Liver (tissue), 9 donors: ENCODE results near the gene VSX2. TPM values are rescaled to one million over a fixed set of nuclear protein-coding genes. Genes with fewer than 3 reads are reported as not detected.

ENCODE experiments used
- DNase-seq: peaks from one replicate; pipeline ENCODE4 v3.0.0-alpha.2; 2017; ENCODE audit warnings: low spot score
- H3K27ac ChIP-seq, 2 donors: one replicate each; pipeline ENCODE4 v1.7.0; 2013; ENCODE audit warnings: inconsistent platforms in 2 of 2, low read length in 2 of 2, control low read depth in 1 of 2, low read depth in 1 of 2, mild to moderate bottlenecking in 1 of 2
- H3K27me3 ChIP-seq, 4 donors: one replicate each; pipeline versions ENCODE4 v1.6.1 to v1.7.0; 2013; ENCODE audit warnings: low read length in 3 of 4, inconsistent platforms in 1 of 4, mild to moderate bottlenecking in 1 of 4, moderate library complexity in 1 of 4; ENCODE audit not compliant: control insufficient read depth in 4 of 4, insufficient read depth in 4 of 4
- H3K36me3 ChIP-seq, 4 donors: one replicate each; pipeline versions ENCODE4 v1.6.1 to v1.7.0; 2013; ENCODE audit warnings: low read length in 3 of 4, mild to moderate bottlenecking in 3 of 4, low read depth in 1 of 4, moderate library complexity in 1 of 4; ENCODE audit not compliant: control insufficient read depth in 4 of 4, insufficient read depth in 3 of 4
- H3K4me1 ChIP-seq, 4 donors: one replicate each; pipeline versions ENCODE4 v1.6.1 to v1.7.0; 2013; ENCODE audit warnings: low read length in 3 of 4, mild to moderate bottlenecking in 3 of 4, moderate library complexity in 1 of 4; ENCODE audit not compliant: control insufficient read depth in 4 of 4, insufficient read depth in 4 of 4
- H3K4me3 ChIP-seq, 3 donors: one replicate each; pipeline versions ENCODE4 v1.6.1 to v1.7.0; 2013; ENCODE audit warnings: low read length in 3 of 3, control low read depth in 1 of 3, low read depth in 1 of 3, mild to moderate bottlenecking in 1 of 3
- H3K9ac ChIP-seq, 2 donors: one replicate each; pipeline ENCODE4 v1.7.0; 2013; ENCODE audit warnings: low read length in 2 of 2, mild to moderate bottlenecking in 2 of 2, moderate library complexity in 2 of 2, control low read depth in 1 of 2, low read depth in 1 of 2
- H3K9me3 ChIP-seq, 4 donors: one replicate each; pipeline versions ENCODE4 v1.6.1 to v1.7.0; 2013; ENCODE audit warnings: low read length in 3 of 4; ENCODE audit not compliant: control insufficient read depth in 4 of 4
- EGR1 ChIP-seq, 2 donors: IDR thresholded peaks; 2 replicates each; pipeline ENCODE4 v1.6.1; 2016 to 2018; ENCODE audit warnings: antibody characterized with exemption in 2 of 2, low read depth in 2 of 2
- FOXA1 ChIP-seq: IDR thresholded peaks from 2 replicates; pipeline ENCODE4 v1.6.1; 2016; ENCODE audit warnings: antibody characterized with exemption
- FOXA2 ChIP-seq: IDR thresholded peaks from 2 replicates; pipeline ENCODE4 v1.6.1; 2016; ENCODE audit warnings: antibody characterized with exemption
- GABPA ChIP-seq, 2 donors: IDR thresholded peaks in 1 of 2; conservative IDR thresholded peaks in 1 of 2; 2 replicates each; pipeline ENCODE4 v1.6.1; 2016; ENCODE audit warnings: antibody characterized with exemption in 2 of 2, mild to moderate bottlenecking in 1 of 2, moderate library complexity in 1 of 2
- HNF4A ChIP-seq, 2 donors: conservative IDR thresholded peaks; 2 replicates each; pipeline ENCODE4 v1.6.1; 2016; ENCODE audit warnings: antibody characterized with exemption in 2 of 2, mild to moderate bottlenecking in 2 of 2
- HNF4G ChIP-seq: IDR thresholded peaks from 2 replicates; pipeline ENCODE4 v1.6.1; 2016; ENCODE audit warnings: antibody characterized with exemption
- RAD21 ChIP-seq, 2 donors: IDR thresholded peaks; 2 replicates each; pipeline ENCODE4 v1.6.1; 2016; ENCODE audit warnings: antibody characterized with exemption in 2 of 2, mild to moderate bottlenecking in 2 of 2
- RXRA ChIP-seq, 2 donors: IDR thresholded peaks; 2 replicates each; pipeline ENCODE4 v1.6.1; 2017 to 2018; ENCODE audit warnings: antibody characterized with exemption in 2 of 2, mild to moderate bottlenecking in 1 of 2
- SP1 ChIP-seq: IDR thresholded peaks from 2 replicates; pipeline ENCODE4 v1.6.1; 2018; ENCODE audit warnings: antibody characterized with exemption, mild to moderate bottlenecking
- TAF1 ChIP-seq: conservative IDR thresholded peaks from 2 replicates; pipeline ENCODE4 v1.6.1; 2016; ENCODE audit warnings: antibody characterized with exemption, mild to moderate bottlenecking
- YY1 ChIP-seq: IDR thresholded peaks from 2 replicates; pipeline ENCODE4 v1.6.1; 2016; ENCODE audit warnings: antibody characterized with exemption, mild to moderate bottlenecking
- WGBS: extraction: QIAGEN DNeasy Blood & Tissue Kit; methylation state at CpG from one replicate; pipeline ENCODE4 v1.1.7; 2013; 5-methylcytosine and 5-hydroxymethylcytosine counted together
- polyA plus RNA-seq, 2 donors: library from polyadenylated mRNA; stranded (reverse) in 1 of 2; unstranded in 1 of 2; fragments of 200-250 nt in 1 of 2; fragments of >200 nt in 1 of 2; fragmentation: Nextera tagmentation in 1 of 2; extraction: Ambion mirVana in 1 of 2; gene quantifications; one replicate each; pipeline versions ENCODE4 v1.2.1 to v1.2.3, GENCODE V29; 2013 to 2015
- total RNA-seq, 2 donors: library from RNA; depleted of rRNA; stranded (reverse); fragments of >200 nt; gene quantifications; one replicate each; pipeline ENCODE4 v1.2.3, GENCODE V29; 2014
- TF ChIP-seq, protein P1 (sequence below): IDR thresholded peaks from 2 replicates; pipeline ENCODE4 v1.6.1; 2016; ENCODE audit warnings: antibody characterized with exemption
- TF ChIP-seq, protein P2 (sequence below): IDR thresholded peaks from 2 replicates; pipeline ENCODE4 v1.6.1; 2016; ENCODE audit warnings: antibody characterized with exemption, mild to moderate bottlenecking
- TF ChIP-seq, protein P3 (sequence below): IDR thresholded peaks from 2 replicates; pipeline ENCODE4 v1.6.1; 2016; ENCODE audit warnings: antibody characterized with exemption
- TF ChIP-seq, protein P4 (sequence below): IDR thresholded peaks from 2 replicates; pipeline ENCODE4 v1.6.1; 2016; ENCODE audit warnings: antibody characterized with exemption
- donor health status: healthy.
- donor health status: healthy.
- donor health status: healthy.
- donor health status: healthy.
- donor health status: healthy.

The VSX2 gene
- total and polyA plus RNA-seq, 4 donors = not detected

DNA sequence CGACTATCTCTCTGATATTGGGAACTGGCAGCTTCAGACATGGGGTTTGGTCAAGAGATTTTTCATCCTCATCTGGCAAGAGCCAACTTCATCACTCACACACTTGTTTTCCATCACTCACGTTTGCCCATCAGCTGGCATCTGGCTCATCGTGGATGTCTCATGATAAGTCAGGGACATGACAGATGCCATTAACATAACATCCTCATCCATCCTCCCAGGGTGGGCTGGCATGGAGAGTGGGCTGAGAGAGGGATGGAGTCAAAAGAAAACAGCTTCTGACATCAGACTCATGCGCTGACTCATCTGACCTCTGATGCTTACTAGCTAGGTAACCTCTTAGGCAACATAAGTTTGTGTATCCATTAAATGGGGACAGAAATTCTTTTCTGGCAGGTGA, 1.8 kb upstream of the VSX2 start:
- Histone ChIP-seq H3K4me3 (no peak overlapping the region), H3K36me3 (no peaks in the 10 kb centered on the region), H3K4me1 (peaks cover 11 to 20% (median 14%) of the 10 kb centered on the region in 4 donors), H3K9me3 (no peaks in the 10 kb centered on the region), H3K9ac (no peak overlapping the region), H3K27me3 (peaks cover 6 to 15% (median 10%) of the 10 kb centered on the region in 4 donors), H3K27ac (no peak overlapping the region)
- no peak for DNase-seq
- 77% methylated on average over 4 of the region's 4 CpGs for WGBS
- TF ChIP-seq, protein P1, sequence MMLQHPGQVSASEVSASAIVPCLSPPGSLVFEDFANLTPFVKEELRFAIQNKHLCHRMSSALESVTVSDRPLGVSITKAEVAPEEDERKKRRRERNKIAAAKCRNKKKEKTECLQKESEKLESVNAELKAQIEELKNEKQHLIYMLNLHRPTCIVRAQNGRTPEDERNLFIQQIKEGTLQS = no peak
- no peak for TF ChIP-seq YY1
- TF ChIP-seq EGR1 (IDR thresholded peaks at IDR 0.05; ENCODE audit: low read depth in 2 of 2) = no peak
- TF ChIP-seq SP1 = no peak
- no peak for TF ChIP-seq HNF4G
- TF ChIP-seq FOXA1 = no peak
- TF ChIP-seq RAD21 (IDR thresholded peaks at IDR 0.05) = no peak
- TF ChIP-seq, protein P2, sequence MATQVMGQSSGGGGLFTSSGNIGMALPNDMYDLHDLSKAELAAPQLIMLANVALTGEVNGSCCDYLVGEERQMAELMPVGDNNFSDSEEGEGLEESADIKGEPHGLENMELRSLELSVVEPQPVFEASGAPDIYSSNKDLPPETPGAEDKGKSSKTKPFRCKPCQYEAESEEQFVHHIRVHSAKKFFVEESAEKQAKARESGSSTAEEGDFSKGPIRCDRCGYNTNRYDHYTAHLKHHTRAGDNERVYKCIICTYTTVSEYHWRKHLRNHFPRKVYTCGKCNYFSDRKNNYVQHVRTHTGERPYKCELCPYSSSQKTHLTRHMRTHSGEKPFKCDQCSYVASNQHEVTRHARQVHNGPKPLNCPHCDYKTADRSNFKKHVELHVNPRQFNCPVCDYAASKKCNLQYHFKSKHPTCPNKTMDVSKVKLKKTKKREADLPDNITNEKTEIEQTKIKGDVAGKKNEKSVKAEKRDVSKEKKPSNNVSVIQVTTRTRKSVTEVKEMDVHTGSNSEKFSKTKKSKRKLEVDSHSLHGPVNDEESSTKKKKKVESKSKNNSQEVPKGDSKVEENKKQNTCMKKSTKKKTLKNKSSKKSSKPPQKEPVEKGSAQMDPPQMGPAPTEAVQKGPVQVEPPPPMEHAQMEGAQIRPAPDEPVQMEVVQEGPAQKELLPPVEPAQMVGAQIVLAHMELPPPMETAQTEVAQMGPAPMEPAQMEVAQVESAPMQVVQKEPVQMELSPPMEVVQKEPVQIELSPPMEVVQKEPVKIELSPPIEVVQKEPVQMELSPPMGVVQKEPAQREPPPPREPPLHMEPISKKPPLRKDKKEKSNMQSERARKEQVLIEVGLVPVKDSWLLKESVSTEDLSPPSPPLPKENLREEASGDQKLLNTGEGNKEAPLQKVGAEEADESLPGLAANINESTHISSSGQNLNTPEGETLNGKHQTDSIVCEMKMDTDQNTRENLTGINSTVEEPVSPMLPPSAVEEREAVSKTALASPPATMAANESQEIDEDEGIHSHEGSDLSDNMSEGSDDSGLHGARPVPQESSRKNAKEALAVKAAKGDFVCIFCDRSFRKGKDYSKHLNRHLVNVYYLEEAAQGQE = no peak
- no peak for TF ChIP-seq FOXA2
- TF ChIP-seq, protein P3, sequence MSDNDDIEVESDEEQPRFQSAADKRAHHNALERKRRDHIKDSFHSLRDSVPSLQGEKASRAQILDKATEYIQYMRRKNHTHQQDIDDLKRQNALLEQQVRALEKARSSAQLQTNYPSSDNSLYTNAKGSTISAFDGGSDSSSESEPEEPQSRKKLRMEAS = no peak
- TF ChIP-seq TAF1 = no peak
- TF ChIP-seq HNF4A (conservative IDR thresholded peaks at IDR 0.05) = no peak

DNA sequence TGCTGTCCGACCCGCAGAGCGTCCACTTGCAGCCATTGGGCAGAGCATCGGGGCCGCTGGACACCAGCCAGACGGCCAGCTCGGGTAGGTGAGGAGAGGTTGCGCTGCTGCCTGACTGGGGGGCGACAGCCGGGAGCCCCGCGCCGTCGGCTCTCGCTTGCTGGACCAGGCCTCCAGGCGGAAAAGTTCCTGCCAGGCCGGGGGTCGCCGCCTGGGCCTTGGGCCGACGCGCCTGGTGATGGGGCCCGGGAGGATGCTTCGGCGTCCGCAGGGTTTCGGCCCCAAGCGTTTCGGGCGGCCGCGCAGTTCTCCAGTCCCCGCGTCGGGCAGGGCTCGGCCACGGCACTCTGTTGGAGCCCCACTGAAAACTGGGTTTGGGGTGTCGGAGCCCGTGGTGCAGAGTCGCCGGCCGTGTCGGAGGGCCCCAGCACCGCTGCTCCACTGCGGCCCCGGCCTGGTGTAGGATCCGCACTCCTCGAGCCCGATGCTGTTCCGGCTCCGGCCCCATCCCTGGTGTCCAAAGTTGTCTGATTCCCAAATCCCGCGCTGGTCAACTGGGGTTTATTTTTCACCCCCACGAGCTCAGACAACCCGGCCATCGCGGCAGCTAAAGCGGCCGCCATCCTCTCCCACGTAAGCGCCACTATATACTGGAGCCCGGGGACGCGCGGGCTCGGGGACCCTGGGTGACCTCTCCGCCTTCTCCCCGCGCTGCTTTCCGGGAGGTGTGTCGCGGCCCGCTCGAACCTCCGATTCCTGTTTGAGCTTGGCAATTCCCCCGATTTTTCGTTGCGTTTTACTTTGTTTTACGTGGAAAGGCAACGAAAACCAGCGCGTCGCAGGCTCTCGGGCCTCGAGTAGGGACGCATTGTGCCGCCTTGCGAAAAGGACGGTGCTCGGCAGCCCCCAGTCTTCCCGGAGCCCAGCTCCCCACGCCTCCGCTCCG, 872 bp downstream of the VSX2 start:
- TF ChIP-seq, protein P2 = no peak
- TF ChIP-seq RXRA (IDR thresholded peaks at IDR 0.05) (no peak), FOXA1 (no peak), SP1 (no peak), GABPA (IDR thresholded peaks at IDR 0.05 in 1 of 2, conservative IDR thresholded peaks at IDR 0.05 in 1 of 2) (no peak), YY1 (no peak)
- TF ChIP-seq, protein P1 = no peak
- TF ChIP-seq, protein P3 = no peak
- TF ChIP-seq, protein P4, sequence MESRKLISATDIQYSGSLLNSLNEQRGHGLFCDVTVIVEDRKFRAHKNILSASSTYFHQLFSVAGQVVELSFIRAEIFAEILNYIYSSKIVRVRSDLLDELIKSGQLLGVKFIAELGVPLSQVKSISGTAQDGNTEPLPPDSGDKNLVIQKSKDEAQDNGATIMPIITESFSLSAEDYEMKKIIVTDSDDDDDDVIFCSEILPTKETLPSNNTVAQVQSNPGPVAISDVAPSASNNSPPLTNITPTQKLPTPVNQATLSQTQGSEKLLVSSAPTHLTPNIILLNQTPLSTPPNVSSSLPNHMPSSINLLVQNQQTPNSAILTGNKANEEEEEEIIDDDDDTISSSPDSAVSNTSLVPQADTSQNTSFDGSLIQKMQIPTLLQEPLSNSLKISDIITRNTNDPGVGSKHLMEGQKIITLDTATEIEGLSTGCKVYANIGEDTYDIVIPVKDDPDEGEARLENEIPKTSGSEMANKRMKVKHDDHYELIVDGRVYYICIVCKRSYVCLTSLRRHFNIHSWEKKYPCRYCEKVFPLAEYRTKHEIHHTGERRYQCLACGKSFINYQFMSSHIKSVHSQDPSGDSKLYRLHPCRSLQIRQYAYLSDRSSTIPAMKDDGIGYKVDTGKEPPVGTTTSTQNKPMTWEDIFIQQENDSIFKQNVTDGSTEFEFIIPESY = no peak
- Histone ChIP-seq H3K4me3 (peak overlapping the region in 1 of 3 donors; percentile 30), H3K9ac (no peak overlapping the region), H3K4me1 (peaks cover 11 to 20% (median 14%) of the 10 kb centered on the region in 4 donors), H3K27ac (no peak overlapping the region), H3K27me3 (peaks cover 6 to 27% (median 17%) of the 10 kb centered on the region in 4 donors), H3K9me3 (no peaks in the 10 kb centered on the region), H3K36me3 (no peaks in the 10 kb centered on the region)
- no peak for DNase-seq
- 6% methylated on average over 94 of the region's 94 CpGs for WGBS
